SK-N-DZ (cell line): ENCODE data around the gene CEACAM4.
"Not testable (repeated sequence)": the region's sequence is repeated elsewhere in the genome, so short reads cannot be mapped to it uniquely, and the experiment has no call there.

Experiments
- DNase-seq: peaks from one replicate; pipeline ENCODE4 v3.0.0-alpha.2; 2015; ENCODE audit warnings: low spot score
- small RNA-seq, 2 experiments: library from RNA; depleted of rRNA; stranded (forward); fragments of <200 nt; gene quantifications; one replicate each; pipeline ENCODE3, GENCODE V24; 2014

Gene CEACAM4

DNA sequence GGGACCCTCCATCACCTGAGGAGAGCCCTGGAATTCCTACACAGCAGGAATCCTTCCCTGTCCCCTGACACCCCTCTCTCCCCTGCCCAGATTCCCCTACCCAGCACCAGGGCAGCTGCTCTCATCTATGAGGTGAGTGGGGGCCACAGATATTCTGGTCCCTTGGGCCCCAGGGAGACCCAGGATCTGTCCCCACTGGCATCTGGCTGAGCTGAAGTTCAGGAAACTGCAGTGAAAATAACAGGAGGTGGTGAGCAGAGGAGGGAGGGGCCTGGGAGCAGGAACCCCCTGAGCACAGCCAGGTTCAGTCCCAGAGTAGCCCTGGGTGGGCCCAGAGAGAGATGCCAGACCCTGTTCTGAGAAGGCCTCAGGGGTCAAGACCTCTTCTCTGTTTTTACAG, 40.8 kb downstream of the CEACAM4 start:
- DNase-seq, result no peak

DNA sequence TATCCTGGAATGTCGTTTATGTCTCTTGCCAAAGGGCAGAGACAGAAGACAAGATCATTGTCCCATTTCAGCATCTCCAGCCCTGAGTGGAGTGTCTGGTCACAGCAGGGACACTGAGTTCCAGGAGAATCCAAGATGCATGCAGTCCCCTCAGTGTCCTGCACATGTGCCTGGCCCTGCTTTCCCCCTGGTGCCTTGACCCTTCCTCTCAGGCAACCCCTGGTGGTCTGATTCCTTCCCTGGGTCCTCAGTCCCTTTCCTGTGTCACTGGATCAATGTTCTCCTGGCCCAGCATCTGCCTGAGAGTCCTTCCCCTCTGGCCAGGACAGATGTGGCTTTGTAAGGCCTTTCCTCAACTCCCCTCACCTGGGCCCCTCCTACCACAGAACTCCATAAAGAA, 41.9 kb downstream of the CEACAM4 start:
- no peak for DNase-seq

DNA sequence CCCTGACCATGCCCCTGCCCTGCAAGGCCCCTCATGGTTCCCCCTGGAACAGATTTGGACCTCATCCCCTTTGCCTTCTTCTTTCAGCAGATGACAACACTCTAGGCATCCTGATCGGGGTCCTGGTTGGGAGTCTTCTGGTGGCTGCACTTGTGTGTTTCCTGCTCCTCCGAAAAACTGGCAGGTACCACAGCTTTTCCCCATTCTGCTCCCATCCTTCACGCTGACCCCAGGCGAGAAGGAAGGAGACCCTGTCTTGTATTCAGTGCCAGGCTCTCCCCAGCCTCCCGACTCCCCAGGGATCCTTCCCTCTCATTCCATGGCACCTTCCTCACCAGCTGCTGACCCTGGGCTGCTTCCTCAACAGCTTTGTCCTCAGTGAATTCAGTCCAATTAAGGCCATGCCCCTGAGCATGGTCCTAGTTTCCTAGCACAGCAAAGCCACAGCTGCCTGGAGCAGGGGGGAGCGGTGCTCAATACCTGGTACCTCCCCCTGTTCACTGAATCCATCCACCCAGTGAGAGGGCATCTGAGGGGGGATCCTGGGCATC, 42.5 kb downstream of the CEACAM4 start:
- no peak for DNase-seq

DNA sequence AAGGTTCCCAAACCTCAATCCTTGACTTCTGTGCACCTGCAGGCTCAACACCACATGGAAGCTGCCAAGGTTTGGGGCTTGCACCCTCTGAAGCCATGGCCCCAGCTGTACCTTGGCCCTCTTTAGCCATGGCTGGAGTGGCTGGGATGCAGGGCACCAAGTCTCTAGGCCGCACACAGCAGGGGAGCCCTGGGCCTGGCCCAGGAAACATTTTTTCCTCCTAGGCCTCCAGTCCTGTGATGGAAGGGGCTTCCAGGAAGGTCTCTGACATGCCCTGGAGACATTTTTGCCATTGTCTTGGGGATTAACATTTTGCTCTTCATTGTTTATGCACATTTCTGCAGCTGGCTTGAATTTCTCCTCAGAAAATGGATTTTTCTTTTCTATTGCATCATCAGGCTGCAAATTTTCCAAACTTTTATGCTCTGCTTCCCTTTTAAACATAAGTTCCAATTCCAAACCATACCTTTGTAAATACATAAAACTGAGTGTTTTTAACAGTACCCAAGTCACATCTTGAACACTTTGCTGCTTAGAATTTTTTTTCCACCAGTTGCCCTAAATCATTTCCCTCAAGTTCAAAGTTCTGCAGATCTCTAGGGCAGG, 44.2 kb downstream of the CEACAM4 start:
- DNase-seq, result not testable (repeated sequence)

DNA sequence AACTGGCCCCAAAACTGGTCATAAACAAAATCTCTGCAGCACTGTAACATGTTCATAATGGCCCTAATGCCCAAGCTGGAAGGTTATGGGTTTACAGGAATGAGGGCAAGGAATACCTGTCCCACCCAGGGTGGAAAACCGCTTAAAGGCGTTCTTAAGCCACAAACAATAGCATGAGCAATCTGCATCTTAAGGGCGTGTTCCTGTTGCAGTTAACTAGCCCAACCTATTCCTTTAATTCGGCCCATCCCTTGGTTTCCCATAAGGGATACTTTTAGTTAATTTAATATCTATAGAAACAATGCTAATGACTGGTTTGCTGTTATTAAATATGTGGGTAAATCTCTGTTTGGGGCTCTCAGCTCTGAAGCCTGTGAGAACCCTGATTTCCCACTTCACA, 45.8 kb downstream of the CEACAM4 start:
- DNase-seq, result not testable (repeated sequence)

DNA sequence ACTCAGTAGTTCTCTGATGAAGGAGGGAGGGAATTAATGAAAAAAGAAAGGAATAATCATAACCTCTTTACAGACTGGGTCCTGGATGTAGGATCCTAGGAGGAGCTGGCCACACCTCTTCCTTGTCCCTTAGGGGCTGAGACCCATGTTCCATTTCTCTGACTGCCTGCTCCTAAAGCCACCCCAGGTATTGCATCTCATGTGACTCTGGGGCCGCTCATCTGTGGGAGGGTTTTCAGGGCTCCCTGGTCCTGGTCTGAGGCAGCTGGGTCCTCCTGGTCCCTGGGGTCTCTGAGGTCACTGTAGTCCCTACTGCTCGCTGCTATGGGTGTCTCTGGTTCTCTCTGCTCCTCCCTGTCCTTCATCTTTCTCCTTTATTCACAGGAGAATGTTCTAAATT, 48.0 kb downstream of the CEACAM4 start:
- DNase-seq, result no peak

DNA sequence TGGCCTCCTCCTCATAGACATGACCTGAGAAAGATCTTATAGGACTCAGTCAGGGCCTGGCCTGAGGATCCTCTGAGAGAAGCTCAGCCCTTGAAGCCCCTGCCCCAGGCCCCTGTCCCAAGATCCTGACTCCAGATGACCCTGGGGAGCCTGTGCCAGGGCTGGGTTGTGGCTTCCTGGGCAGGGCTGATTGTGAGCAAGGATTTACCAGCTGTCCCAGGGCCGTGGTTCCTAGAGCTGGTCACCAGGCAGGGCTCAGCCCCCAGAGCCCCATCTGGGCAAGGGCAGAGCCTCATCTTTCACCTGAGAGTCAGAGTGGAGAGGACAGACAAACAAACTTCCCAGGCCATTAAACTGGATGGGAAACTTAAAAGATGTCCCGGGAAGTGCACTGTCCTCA, 49.0 kb downstream of the CEACAM4 start:
- DNase-seq, result no peak

DNA sequence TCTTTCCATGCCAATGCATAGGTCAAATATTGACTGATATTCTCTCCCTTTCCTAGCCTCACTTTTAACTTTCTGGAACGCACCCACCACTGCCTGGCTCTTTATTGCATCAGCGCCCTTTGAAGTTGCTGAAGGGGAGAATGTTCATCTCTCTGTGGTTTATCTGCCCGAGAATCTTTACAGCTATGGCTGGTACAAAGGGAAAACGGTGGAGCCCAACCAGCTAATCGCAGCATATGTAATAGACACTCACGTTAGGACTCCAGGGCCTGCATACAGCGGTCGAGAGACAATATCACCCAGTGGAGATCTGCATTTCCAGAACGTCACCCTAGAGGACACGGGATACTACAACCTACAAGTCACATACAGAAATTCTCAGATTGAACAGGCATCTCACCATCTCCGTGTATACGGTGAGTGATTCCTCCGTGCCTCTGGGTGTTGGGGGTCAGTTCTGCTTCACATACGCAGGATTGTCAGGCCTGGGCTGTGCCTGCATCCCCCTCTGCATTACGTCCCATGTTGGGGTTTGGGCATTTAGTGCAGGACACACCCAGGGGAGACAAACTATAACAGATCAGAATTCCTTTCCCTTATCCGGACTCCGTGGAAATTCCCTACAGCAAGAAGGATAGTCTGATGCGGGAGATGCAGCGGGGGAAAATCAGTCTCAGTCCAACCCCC, 49.6 kb downstream of the CEACAM4 start:
- no peak for DNase-seq

DNA sequence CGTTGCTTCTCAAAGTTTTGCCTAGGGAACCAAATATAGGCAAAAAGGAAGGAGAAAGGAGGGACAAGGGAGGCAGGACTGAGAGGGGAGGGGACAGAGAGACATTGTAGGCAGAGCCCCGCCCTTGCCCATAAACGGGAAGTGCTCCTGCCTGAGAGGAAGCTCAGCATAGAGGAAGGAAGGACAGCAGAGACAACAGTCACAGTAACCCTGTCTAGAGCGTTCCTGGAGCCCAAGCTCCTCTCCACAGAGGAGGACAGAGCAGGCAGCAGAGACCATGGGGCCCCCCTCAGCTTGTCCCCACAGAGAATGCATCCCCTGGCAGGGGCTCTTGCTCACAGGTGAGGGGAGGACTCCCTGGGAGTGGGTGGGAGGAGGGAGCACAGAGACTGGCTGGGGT, 50.9 kb downstream of the CEACAM4 start, which contains the start of gene CEACAM21:
Gene CEACAM21, plus strand, starts transcription at position 169 of the 400 bp plus-strand sequence. Its CDS starts 109 bp downstream, at position 278.
- no peak for DNase-seq

DNA sequence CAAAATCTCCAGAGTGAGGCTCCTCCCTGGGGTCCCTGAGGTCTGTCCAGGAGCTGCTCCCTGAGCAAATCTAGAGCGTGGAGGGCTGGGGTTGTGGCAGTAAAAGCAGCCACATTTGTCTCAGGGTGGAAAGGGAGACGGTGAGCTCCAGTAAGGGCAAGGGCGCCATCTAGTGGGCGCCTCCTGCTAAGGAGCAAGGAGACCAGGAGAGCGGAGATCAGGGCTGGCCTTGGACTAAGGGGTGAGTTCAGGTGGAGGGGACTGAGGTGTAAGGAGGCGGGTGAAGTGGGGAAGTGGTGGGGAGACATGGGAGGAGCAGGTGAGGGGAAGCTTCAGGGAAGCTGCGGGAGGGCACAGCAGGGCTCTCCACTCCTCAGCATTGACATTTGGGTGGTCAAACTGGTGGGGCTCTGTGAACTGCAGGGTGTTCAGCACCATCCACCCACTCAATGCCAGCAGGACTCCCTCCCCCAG, 56.2 kb downstream of the CEACAM4 start:
- peak; percentile 68 for DNase-seq

DNA sequence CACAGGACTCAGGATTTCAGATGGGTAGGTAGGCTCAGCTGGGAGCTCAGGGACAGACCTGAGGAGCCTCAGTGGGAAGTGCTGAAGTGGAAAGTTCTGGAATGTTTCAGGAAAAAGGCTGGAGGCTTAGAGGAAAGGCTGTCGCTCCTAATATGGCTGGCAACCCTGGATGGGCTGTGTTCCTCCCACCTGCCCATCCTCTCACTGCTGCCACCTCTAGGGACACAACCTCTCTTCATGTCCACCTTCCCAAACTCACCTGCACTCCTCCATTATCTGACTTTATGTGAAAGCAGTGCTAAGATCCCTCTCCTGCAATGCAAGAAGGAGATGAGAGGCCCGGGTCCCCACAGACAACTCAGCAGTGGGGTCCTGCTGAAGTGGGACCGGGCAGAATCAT, 56.7 kb downstream of the CEACAM4 start:
- no peak for DNase-seq

DNA sequence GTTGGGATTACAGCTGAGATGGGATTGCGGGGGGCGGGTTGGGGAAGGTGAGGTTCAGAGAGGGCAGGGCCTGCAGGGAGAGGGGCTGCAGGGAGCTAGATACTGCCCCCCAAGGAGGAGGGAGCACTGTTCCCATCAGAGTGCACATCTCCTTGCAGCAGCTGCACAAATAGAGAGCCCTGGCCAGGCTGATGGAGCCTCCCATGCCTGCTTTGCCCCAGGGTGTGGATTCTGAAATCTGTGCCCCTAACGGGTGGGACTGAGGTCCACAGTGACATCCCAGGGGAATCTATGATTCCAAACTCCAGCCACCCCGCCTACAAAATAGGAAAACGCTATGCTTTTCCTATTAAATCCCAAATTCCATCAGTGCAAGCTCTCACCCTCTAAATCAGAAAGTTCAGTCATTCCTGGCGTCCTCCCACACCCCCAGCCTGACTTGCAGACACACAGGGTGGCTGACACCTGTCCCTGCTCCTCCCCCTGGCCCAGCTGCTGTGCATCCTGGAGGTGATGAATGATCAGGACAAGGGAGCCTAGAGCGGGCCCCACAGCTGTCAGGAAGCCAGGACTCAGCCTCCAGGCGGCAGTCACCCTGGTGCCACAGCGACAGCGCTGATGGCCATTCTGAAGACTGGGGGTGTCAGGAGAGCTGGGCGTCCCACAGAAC, 57.3 kb downstream of the CEACAM4 start:
- DNase-seq, result no peak

Small RNA genes lying within 50 kb of the gene (small RNA-seq; reads per million reads assigned to genes)
- 0 reads per million in 2 experiments for gene AC243960.4
